Renal pelvis (tissue), 3 donors: Measurements from ENCODE around the gene CACNB3. TPM values are rescaled to one million over a fixed set of nuclear protein-coding genes. Genes with fewer than 3 reads are reported as not detected.

Experiments
- polyA plus RNA-seq, 3 donors: library from polyadenylated mRNA; unstranded; fragments of 120-200 nt; gene quantifications; one replicate each; pipeline ENCODE4 v1.2.1, GENCODE V29; 2013; ENCODE audit not compliant: insufficient read length in 3 of 3

Gene CACNB3
- polyA plus RNA-seq, 3 donors, result 53.1 to 62.3 (median 56.2) TPM

Other genes starting within 250 kb of the CACNB3 start
- gene LALBA, start 248.4 kb upstream of the CACNB3 start, polyA plus RNA-seq, result not detected
- 10 to 100 TPM; 47.2 to 51.7 (median 50.9) TPM for gene KANSL2, start 136.3 kb upstream of the CACNB3 start, polyA plus RNA-seq
- 10 to 100 TPM; 26.6 to 35.1 (median 31.7) TPM for gene CCNT1, start 101.8 kb upstream of the CACNB3 start, polyA plus RNA-seq
- gene ADCY6, start 29.4 kb upstream of the CACNB3 start, polyA plus RNA-seq, result 100 to 1,000 TPM in 2 of 3 donors, 10 to 100 TPM in 1; 85.2 to 119 (median 118) TPM
- gene DDX23, start 33.7 kb downstream of the CACNB3 start, polyA plus RNA-seq, result 100 to 1,000 TPM; 103 to 125 (median 108) TPM
- gene RND1, start 47.4 kb downstream of the CACNB3 start, polyA plus RNA-seq, result 1 to 10 TPM; 2.5 to 3.0 (median 2.5) TPM
- gene FKBP11, start 107.0 kb downstream of the CACNB3 start, polyA plus RNA-seq, result 10 to 100 TPM; 16.4 to 19.8 (median 18.3) TPM
- 100 to 1,000 TPM; 130 to 138 (median 138) TPM for gene ARF3, start 139.0 kb downstream of the CACNB3 start, polyA plus RNA-seq
- under 1 TPM in 1 of 3 donors, not detected in 2; 0.09 TPM for gene WNT10B, start 153.2 kb downstream of the CACNB3 start, polyA plus RNA-seq
- gene WNT1, start 159.8 kb downstream of the CACNB3 start, polyA plus RNA-seq, result not detected
- gene DDN, start 180.9 kb downstream of the CACNB3 start, polyA plus RNA-seq, result 100 to 1,000 TPM in 1 of 3 donors, 10 to 100 TPM in 2; 92.6 to 101 (median 93.1) TPM
- gene PRKAG1, start 200.3 kb downstream of the CACNB3 start, polyA plus RNA-seq, result 10 to 100 TPM; 71.6 to 87.5 (median 83.5) TPM
- 10 to 100 TPM; 47.9 to 66.1 (median 65.9) TPM for gene KMT2D, start 242.3 kb downstream of the CACNB3 start, polyA plus RNA-seq